ENCODE results near the gene EIF2S1. TPM values are rescaled to one million over a fixed set of nuclear protein-coding genes. Genes with fewer than 3 reads are reported as not detected.

EIF2S1 gene
- total and polyA plus RNA-seq, 4 donors, result 79.9 to 98.5 (median 92.4) TPM

- no peak overlapping the region for H3K27ac ChIP-seq (ENCODE audit: low read depth, low read length)
- 100% methylated on average over 2 of the region's 3 CpGs for WGBS (ENCODE audit: insufficient coverage)
- H3K4me3 ChIP-seq (ENCODE audit: low read depth, low read length), result no peak overlapping the region
Observed at GRCh38 chr14:67417633-67418032, 57.5 kb downstream of the EIF2S1 start.

GRCh38 chr14:67418401-67419191 is 58.5 kb downstream of the EIF2S1 start:
- H3K36me3 ChIP-seq (ENCODE audit: control insufficient read depth, insufficient read depth, low read length), result no peaks in the 10 kb centered on the region
- 87% methylated on average over 8 of the region's 11 CpGs for WGBS (ENCODE audit: insufficient coverage)
- H3K4me3 ChIP-seq (ENCODE audit: low read depth, low read length), result no peak overlapping the region
- DNase-seq (ENCODE audit: low read depth in 4 of 6, low spot score in 6 of 6), result no peak
- no peaks in the 10 kb centered on the region for H3K9me3 ChIP-seq (ENCODE audit: control insufficient read depth, insufficient read depth, low read length)
- H3K4me1 ChIP-seq (ENCODE audit: control insufficient read depth, insufficient read depth, low read length), result no peaks in the 10 kb centered on the region
- peaks cover 2% of the 10 kb centered on the region for H3K27me3 ChIP-seq (ENCODE audit: control insufficient read depth, insufficient read depth, low read length)
- H3K27ac ChIP-seq (ENCODE audit: low read depth, low read length), result no peak overlapping the region

More at GRCh38 chr14:67417633-67418032, 57.5 kb downstream of the EIF2S1 start:
- DNase-seq (ENCODE audit: low read depth in 4 of 6, low spot score in 6 of 6), result no peak
- peaks cover 4% of the 10 kb centered on the region for H3K27me3 ChIP-seq (ENCODE audit: control insufficient read depth, insufficient read depth, low read length)
- H3K9me3 ChIP-seq (ENCODE audit: control insufficient read depth, insufficient read depth, low read length), result no peaks in the 10 kb centered on the region
- no peaks in the 10 kb centered on the region for H3K4me1 ChIP-seq (ENCODE audit: control insufficient read depth, insufficient read depth, low read length)
- H3K36me3 ChIP-seq (ENCODE audit: control insufficient read depth, insufficient read depth, low read length), result no peaks in the 10 kb centered on the region

DNA sequence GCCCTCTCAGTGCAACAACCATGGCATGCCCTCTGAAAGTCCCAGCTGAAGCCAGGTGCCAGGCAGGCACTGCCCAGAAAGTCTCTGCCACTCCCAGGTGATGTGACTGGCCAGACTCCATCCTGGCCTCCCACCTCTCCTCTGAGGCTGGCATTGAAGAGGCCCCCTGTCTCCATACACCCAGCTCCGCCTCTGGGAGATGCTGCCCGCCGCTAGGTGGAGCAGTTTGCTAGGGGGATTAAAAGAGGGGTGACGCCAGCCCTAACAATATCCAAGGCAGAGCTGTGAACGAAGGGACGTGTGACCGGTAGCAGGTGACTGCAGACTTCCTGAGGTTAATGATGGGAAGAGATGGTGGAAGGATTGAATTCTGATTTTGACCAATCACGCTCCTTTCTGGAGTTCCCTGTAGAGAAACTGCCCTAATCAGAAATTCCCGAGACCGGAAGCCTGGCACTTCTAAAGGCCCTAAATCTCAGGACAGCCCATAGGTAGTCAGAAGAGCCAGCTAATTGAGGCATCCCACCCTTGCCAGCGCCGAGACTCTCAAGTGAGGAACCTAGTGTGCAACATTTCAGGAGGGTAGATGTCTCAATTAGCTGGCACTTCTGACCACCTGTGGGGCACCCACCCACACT is 60.1 kb downstream of the EIF2S1 start:
- H3K36me3 ChIP-seq (ENCODE audit: control insufficient read depth, insufficient read depth, low read length), result no peaks in the 10 kb centered on the region
- WGBS (ENCODE audit: insufficient coverage), result 68% methylated on average over 6 of the region's 12 CpGs
- H3K9me3 ChIP-seq (ENCODE audit: control insufficient read depth, insufficient read depth, low read length), result no peaks in the 10 kb centered on the region
- no peaks in the 10 kb centered on the region for H3K4me1 ChIP-seq (ENCODE audit: control insufficient read depth, insufficient read depth, low read length)
- peaks cover 2% of the 10 kb centered on the region for H3K27me3 ChIP-seq (ENCODE audit: control insufficient read depth, insufficient read depth, low read length)
- no peak overlapping the region for H3K27ac ChIP-seq (ENCODE audit: low read depth, low read length)
- no peak for DNase-seq (ENCODE audit: low read depth in 4 of 6, low spot score in 6 of 6)
- no peak overlapping the region for H3K4me3 ChIP-seq (ENCODE audit: low read depth, low read length)

DNA sequence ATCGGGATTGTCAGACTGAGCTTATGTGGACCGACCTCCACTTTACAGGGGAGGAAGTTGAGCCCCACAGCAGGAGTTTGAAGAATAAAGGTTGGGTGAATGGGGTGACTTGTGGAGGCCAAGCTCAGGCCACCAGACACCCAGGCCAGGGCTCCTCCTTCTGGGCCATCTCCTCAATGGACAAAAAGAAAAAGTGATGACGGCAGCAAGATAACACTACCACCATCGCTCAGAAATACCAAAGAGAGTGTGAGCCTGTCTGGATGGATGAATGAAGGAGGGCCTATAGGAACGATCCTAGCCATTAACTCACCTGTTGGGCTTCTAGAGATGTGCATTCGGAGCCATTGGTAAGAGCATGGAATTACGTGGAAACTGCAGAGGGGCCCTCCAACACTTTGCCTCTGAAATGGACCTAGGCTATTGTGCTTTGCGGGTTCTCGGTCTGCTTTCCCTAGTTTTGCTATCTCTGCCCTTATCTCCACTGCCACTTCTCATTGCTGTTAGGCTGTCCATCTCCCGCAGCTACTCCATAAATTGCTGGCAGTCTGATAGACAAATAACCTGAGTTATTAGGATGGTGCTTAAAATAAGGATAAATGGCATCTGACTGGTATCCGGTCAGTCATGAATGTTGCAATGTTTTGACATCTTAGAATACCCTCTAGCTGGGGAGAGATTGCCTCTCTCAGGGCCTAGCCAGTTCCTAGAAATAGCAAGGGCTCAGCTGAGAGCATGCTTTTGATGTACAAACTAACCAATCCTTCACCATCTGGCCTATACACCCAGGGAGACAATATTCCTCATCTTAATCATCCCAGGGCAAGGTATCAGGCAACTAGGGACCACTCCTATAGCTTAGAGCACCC is 61.5 kb downstream of the EIF2S1 start:
- WGBS (ENCODE audit: insufficient coverage), result 95% methylated on average over 8 of the region's 11 CpGs
- DNase-seq (ENCODE audit: low read depth in 4 of 6, low spot score in 6 of 6), result no peak
- H3K27ac ChIP-seq (ENCODE audit: low read depth, low read length), result no peak overlapping the region
- no peaks in the 10 kb centered on the region for H3K36me3 ChIP-seq (ENCODE audit: control insufficient read depth, insufficient read depth, low read length)
- no peaks in the 10 kb centered on the region for H3K9me3 ChIP-seq (ENCODE audit: control insufficient read depth, insufficient read depth, low read length)
- H3K27me3 ChIP-seq (ENCODE audit: control insufficient read depth, insufficient read depth, low read length), result peaks cover 2% of the 10 kb centered on the region
- peaks cover 3% of the 10 kb centered on the region for H3K4me1 ChIP-seq (ENCODE audit: control insufficient read depth, insufficient read depth, low read length)
- H3K4me3 ChIP-seq (ENCODE audit: low read depth, low read length), result no peak overlapping the region

DNA sequence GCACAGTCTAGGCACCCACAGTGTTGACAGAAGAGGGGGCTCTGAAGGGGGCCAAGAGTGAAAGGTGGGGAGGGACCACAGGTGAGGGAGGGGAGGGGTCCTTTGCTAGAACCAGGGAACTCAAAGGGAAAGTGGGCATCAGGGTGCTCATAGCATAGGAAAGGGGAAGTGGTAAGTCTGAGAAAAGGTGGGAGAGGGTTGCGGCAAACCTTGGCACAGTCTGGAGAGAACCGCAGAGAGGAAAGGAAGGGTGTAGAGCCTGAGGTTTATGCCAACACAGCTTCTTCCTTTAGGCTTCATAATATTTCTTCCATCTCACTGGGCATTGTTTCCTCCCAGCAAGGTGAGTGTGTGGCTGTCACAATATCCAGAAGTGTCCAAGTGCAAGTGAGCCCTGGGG is 63.3 kb downstream of the EIF2S1 start:
- DNase-seq (ENCODE audit: low read depth in 4 of 6, low spot score in 6 of 6), result no peak
- Histone ChIP-seq H3K36me3 (ENCODE audit: control insufficient read depth, insufficient read depth, low read length) (no peaks in the 10 kb centered on the region), H3K27ac (ENCODE audit: low read depth, low read length) (no peak overlapping the region), H3K4me3 (ENCODE audit: low read depth, low read length) (no peak overlapping the region), H3K27me3 (ENCODE audit: control insufficient read depth, insufficient read depth, low read length) (peaks cover 2% of the 10 kb centered on the region), H3K9me3 (ENCODE audit: control insufficient read depth, insufficient read depth, low read length) (no peaks in the 10 kb centered on the region), H3K4me1 (ENCODE audit: control insufficient read depth, insufficient read depth, low read length) (peaks cover 12% of the 10 kb centered on the region)
- no CpG with 5 or more reads among the region's 2 CpGs for WGBS (ENCODE audit: insufficient coverage)

GRCh38 chr14:67424539-67424938 is 64.4 kb downstream of the EIF2S1 start:
- Histone ChIP-seq H3K27ac (ENCODE audit: low read depth, low read length) (no peak overlapping the region), H3K27me3 (ENCODE audit: control insufficient read depth, insufficient read depth, low read length) (peaks cover 2% of the 10 kb centered on the region), H3K36me3 (ENCODE audit: control insufficient read depth, insufficient read depth, low read length) (no peaks in the 10 kb centered on the region), H3K4me3 (ENCODE audit: low read depth, low read length) (no peak overlapping the region), H3K9me3 (ENCODE audit: control insufficient read depth, insufficient read depth, low read length) (no peaks in the 10 kb centered on the region), H3K4me1 (ENCODE audit: control insufficient read depth, insufficient read depth, low read length) (peaks cover 12% of the 10 kb centered on the region)
- DNase-seq (ENCODE audit: low read depth in 4 of 6, low spot score in 6 of 6), result no peak
- WGBS (ENCODE audit: insufficient coverage), result 83% methylated on average over 1 of the region's 3 CpGs

DNA sequence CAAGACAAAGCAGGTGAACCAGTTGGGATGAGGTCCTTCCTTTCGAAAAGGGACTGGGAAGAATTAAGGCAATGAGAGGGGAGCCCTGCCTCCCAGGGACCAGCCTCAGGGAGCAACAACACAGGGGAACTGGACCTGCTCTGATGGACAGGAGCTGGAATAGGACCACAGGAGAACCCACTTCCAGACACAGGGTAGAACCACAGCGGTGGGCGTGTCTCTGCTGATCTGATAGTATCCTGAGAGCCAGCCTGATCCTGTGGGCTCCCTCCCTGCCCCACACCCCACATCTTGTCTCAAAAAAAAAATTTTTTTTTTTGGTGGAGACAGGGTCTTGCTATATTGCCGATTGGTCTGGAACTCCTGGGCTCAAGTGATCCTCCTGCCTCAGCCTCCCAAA is 65.5 kb downstream of the EIF2S1 start:
- no peak overlapping the region for H3K4me3 ChIP-seq (ENCODE audit: low read depth, low read length)
- no peak overlapping the region for H3K27ac ChIP-seq (ENCODE audit: low read depth, low read length)
- H3K27me3 ChIP-seq (ENCODE audit: control insufficient read depth, insufficient read depth, low read length), result peaks cover 2% of the 10 kb centered on the region
- no peak for DNase-seq (ENCODE audit: low read depth in 4 of 6, low spot score in 6 of 6)
- H3K9me3 ChIP-seq (ENCODE audit: control insufficient read depth, insufficient read depth, low read length), result no peaks in the 10 kb centered on the region
- no peaks in the 10 kb centered on the region for H3K36me3 ChIP-seq (ENCODE audit: control insufficient read depth, insufficient read depth, low read length)
- peaks cover 12% of the 10 kb centered on the region for H3K4me1 ChIP-seq (ENCODE audit: control insufficient read depth, insufficient read depth, low read length)
- 96% methylated on average over 4 of the region's 4 CpGs for WGBS (ENCODE audit: insufficient coverage)

DNA sequence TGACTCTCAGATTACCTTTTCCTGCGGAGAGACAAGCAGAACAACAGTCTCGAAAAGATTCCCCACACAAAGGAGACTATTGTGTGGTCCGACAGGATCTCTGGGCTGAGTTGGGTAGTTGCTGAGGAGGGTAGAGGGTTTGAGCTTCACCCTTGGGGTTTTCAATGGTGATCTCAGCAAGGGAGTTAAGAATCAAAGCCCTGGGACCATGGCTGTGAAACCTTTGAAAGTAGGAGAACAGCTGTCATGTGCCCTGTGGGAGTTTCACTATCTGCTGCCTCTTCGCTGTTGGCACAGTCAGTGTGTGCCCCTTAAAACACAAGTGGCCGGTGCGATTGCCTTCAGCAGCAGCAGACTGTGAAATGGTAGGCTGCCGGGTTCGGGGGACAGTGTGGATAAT is 66.0 kb downstream of the EIF2S1 start:
- no peak overlapping the region for H3K4me3 ChIP-seq (ENCODE audit: low read depth, low read length)
- DNase-seq (ENCODE audit: low read depth in 4 of 6, low spot score in 6 of 6), result no peak
- no peaks in the 10 kb centered on the region for H3K9me3 ChIP-seq (ENCODE audit: control insufficient read depth, insufficient read depth, low read length)
- no peaks in the 10 kb centered on the region for H3K36me3 ChIP-seq (ENCODE audit: control insufficient read depth, insufficient read depth, low read length)
- 17% methylated on average over 1 of the region's 8 CpGs for WGBS (ENCODE audit: insufficient coverage)
- H3K27me3 ChIP-seq (ENCODE audit: control insufficient read depth, insufficient read depth, low read length), result peaks cover 2% of the 10 kb centered on the region
- H3K4me1 ChIP-seq (ENCODE audit: control insufficient read depth, insufficient read depth, low read length), result peaks cover 12% of the 10 kb centered on the region
- no peak overlapping the region for H3K27ac ChIP-seq (ENCODE audit: low read depth, low read length)

GRCh38 chr14:67426983-67427606 is 67.0 kb downstream of the EIF2S1 start:
- peak; percentile 59 to 95 (median 70) for DNase-seq (ENCODE audit: low read depth in 4 of 6, low spot score in 6 of 6)
- H3K4me1 ChIP-seq (ENCODE audit: control insufficient read depth, insufficient read depth, low read length), result peaks cover 12% of the 10 kb centered on the region
- no peak overlapping the region for H3K4me3 ChIP-seq (ENCODE audit: low read depth, low read length)
- WGBS (ENCODE audit: insufficient coverage), result 35% methylated on average over 24 of the region's 30 CpGs
- H3K27me3 ChIP-seq (ENCODE audit: control insufficient read depth, insufficient read depth, low read length), result peaks cover 2% of the 10 kb centered on the region
- no peaks in the 10 kb centered on the region for H3K9me3 ChIP-seq (ENCODE audit: control insufficient read depth, insufficient read depth, low read length)
- no peak overlapping the region for H3K27ac ChIP-seq (ENCODE audit: low read depth, low read length)
- no peaks in the 10 kb centered on the region for H3K36me3 ChIP-seq (ENCODE audit: control insufficient read depth, insufficient read depth, low read length)
